Mammary epithelial cell (primary cell): ENCODE data around the gene RAB15.

Experiments
- EZH2 ChIP-seq: IDR thresholded peaks from 2 replicates; pipeline ENCODE4 v1.6.1; 2012; ENCODE audit warnings: low read length, inconsistent platforms, borderline replicate concordance
- TF ChIP-seq, protein P1 (sequence below), 2 donors: IDR thresholded peaks in 1 of 2; conservative IDR thresholded peaks in 1 of 2; 2 replicates each; pipeline ENCODE4 v1.5.1; 2011 to 2012; ENCODE audit warnings: inconsistent platforms in 2 of 2, low read length in 2 of 2, mild to moderate bottlenecking in 2 of 2, control low read depth in 1 of 2, low read depth in 1 of 2; ENCODE audit not compliant: insufficient read depth in 1 of 2; ENCODE audit errors: extremely low read depth in 1 of 2

DNA sequence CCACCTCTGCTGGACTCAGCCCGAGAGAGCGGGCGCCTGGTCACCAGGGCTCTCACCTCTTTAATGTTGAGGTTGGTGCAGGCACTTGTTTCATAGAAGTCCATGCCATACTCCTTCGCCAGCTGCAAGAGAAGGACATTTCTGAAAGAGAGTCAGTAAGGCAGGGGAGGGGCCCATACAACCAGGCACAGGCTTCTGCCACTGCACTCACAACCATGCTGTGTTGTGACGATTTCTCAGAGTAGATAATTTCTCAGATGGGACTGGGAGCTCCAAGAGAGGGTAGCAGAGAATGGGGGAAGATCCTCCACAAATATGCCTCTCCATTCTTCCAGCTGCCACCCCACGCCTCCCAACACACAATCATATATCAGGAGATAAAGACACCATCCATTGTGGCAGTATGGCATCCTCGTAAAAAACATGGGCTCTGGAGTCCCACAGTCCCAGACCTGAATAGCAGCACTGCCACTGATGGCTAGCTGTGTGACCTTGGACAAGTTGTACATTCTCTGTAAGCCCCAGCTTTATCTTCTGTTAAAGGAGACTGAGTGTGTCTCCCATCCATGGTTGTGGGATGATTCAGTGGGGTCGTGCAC lies 23.4 kb downstream of the RAB15 start:
- TF ChIP-seq, protein P1, sequence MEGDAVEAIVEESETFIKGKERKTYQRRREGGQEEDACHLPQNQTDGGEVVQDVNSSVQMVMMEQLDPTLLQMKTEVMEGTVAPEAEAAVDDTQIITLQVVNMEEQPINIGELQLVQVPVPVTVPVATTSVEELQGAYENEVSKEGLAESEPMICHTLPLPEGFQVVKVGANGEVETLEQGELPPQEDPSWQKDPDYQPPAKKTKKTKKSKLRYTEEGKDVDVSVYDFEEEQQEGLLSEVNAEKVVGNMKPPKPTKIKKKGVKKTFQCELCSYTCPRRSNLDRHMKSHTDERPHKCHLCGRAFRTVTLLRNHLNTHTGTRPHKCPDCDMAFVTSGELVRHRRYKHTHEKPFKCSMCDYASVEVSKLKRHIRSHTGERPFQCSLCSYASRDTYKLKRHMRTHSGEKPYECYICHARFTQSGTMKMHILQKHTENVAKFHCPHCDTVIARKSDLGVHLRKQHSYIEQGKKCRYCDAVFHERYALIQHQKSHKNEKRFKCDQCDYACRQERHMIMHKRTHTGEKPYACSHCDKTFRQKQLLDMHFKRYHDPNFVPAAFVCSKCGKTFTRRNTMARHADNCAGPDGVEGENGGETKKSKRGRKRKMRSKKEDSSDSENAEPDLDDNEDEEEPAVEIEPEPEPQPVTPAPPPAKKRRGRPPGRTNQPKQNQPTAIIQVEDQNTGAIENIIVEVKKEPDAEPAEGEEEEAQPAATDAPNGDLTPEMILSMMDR (conservative IDR thresholded peaks at IDR 0.05 in 1 of 2, IDR thresholded peaks at IDR 0.05 in 1 of 2; ENCODE audit: extremely low read depth in 1 of 2, insufficient read depth in 1 of 2, low read depth in 1 of 2, low read length in 2 of 2): no peak
- TF ChIP-seq EZH2: no peak
